ENCODE data around the gene GPRIN2. TPM values are rescaled to one million over a fixed set of nuclear protein-coding genes. Genes with fewer than 3 reads are reported as not detected.

The GPRIN2 gene
- total RNA-seq, 1 experiment from 2014 or later = 3.7 TPM

GRCh38 chr10:46549171-46550075 lies 7.0 kb downstream of the GPRIN2 start:
- peaks cover 38% of the 10 kb centered on the region for H3K4me1 ChIP-seq
- H3K4me3 ChIP-seq (ENCODE audit: low read depth, low read length) = no peak overlapping the region
- H3K9me3 ChIP-seq = no peaks in the 10 kb centered on the region
- Mint-ChIP-seq H3K36me3 (ENCODE audit: insufficient read depth, unreplicated experiment) (no peaks in the 10 kb centered on the region), H3K27me3 (ENCODE audit: insufficient read depth, unreplicated experiment) (no peaks in the 10 kb centered on the region), H3K9me3 (ENCODE audit: unreplicated experiment) (no peaks in the 10 kb centered on the region), H3K27ac (ENCODE audit: unreplicated experiment) (no peak overlapping the region), H3K4me3 (ENCODE audit: unreplicated experiment) (no peak overlapping the region), H3K4me1 (ENCODE audit: low read depth, unreplicated experiment) (peaks cover 11% of the 10 kb centered on the region)
- DNase-seq = peak in 1 of 2 experiments; percentile 48
- H3K27me3 ChIP-seq (replicated peaks; ENCODE audit: control insufficient read depth, insufficient read depth, low read length) = no peaks in the 10 kb centered on the region
- no peak for TF ChIP-seq CTCF (IDR thresholded peaks at IDR 0.05; ENCODE audit: insufficient read depth in 1 of 2, low read depth in 1 of 2, low read length in 1 of 2, severe bottlenecking in 1 of 2, unreplicated experiment in 1 of 2)
- H3K36me3 ChIP-seq (ENCODE audit: control insufficient read depth, insufficient read depth, low read length) = no peaks in the 10 kb centered on the region
- intact Hi-C loops (cut with micrococcal nuclease; ENCODE audit: unreplicated experiment) = no loop called here
- BruUV-seq (replicated peaks) = no TSS peak
- POLR2A ChIA-PET = interaction anchor here (1.0 kb wide), 1 partner anchor 10 kb away, joined by 3 read pairs; no protein-coding TSS in a partner anchor
- CTCF ChIA-PET = interaction anchor here (1.1 kb wide), 1 partner anchor 9 kb away, joined by 5 read pairs; no protein-coding TSS in a partner anchor

- Histone ChIP-seq H3K27me3 (replicated peaks; ENCODE audit: control insufficient read depth, insufficient read depth, low read length) (no peaks in the 10 kb centered on the region), H3K9me3 (no peaks in the 10 kb centered on the region), H3K4me1 (peaks cover 40% of the 10 kb centered on the region), H3K4me3 (ENCODE audit: low read depth, low read length) (no peak overlapping the region), H3K36me3 (ENCODE audit: control insufficient read depth, insufficient read depth, low read length) (no peaks in the 10 kb centered on the region)
- H3K36me3 Mint-ChIP-seq (ENCODE audit: insufficient read depth, unreplicated experiment) = no peaks in the 10 kb centered on the region
- no peak overlapping the region for H3K27ac Mint-ChIP-seq (ENCODE audit: unreplicated experiment)
- peak in 1 of 2 experiments; percentile 42 for DNase-seq
- TF ChIP-seq CTCF (IDR thresholded peaks at IDR 0.05; ENCODE audit: insufficient read depth in 1 of 2, low read depth in 1 of 2, low read length in 1 of 2, severe bottlenecking in 1 of 2, unreplicated experiment in 1 of 2) = no peak
- BruUV-seq (replicated peaks) = no TSS peak
- no peak overlapping the region for H3K4me3 Mint-ChIP-seq (ENCODE audit: unreplicated experiment)
- H3K9me3 Mint-ChIP-seq (ENCODE audit: unreplicated experiment) = no peaks in the 10 kb centered on the region
- CTCF ChIA-PET = interaction anchor here (0.7 to 1.1 kb wide), 2 partner anchors 8 to 10 kb away, joined by 3 to 5 read pairs; no protein-coding TSS in a partner anchor
- intact Hi-C loops (cut with micrococcal nuclease; ENCODE audit: unreplicated experiment) = no loop called here
- POLR2A ChIA-PET = interaction anchor here (1.0 kb wide), 1 partner anchor 9 kb away, joined by 3 read pairs; no protein-coding TSS in a partner anchor
- no peaks in the 10 kb centered on the region for H3K27me3 Mint-ChIP-seq (ENCODE audit: insufficient read depth, unreplicated experiment)
- H3K4me1 Mint-ChIP-seq (ENCODE audit: low read depth, unreplicated experiment) = peaks cover 11% of the 10 kb centered on the region
These were observed 7.9 kb downstream of the GPRIN2 start for GRCh38 chr10:46548498-46549090.
